GM18858 (cell line): Measurements from ENCODE around the gene LGALS14.
"Not testable (repeated sequence)": the region's sequence is repeated elsewhere in the genome, so short reads cannot be mapped to it uniquely, and the experiment has no call there.

Source experiments
- ATAC-seq: cut with Tn5 transposase; IDR thresholded peaks from one replicate; pipeline ENCODE4 v1.9.1; 2021; ENCODE audit not compliant: unreplicated experiment

The LGALS14 gene

GRCh38 chr19:39692822-39693221 lies 11.5 kb upstream of the LGALS14 start:
- ATAC-seq: no peak

- ATAC-seq: no peak
Measured at GRCh38 chr19:39695759-39696158, 8.5 kb upstream of the LGALS14 start.

GRCh38 chr19:39696387-39696786 lies 7.9 kb upstream of the LGALS14 start:
- no peak for ATAC-seq

GRCh38 chr19:39698535-39698934 lies 5.7 kb upstream of the LGALS14 start:
- no peak for ATAC-seq

- peak; percentile 53 for ATAC-seq
Measured at GRCh38 chr19:39701291-39701690, 3.0 kb upstream of the LGALS14 start.

- no peak for ATAC-seq
Measured at GRCh38 chr19:39705578-39706188, 1.4 kb downstream of the LGALS14 start.

- peak; percentile 47 for ATAC-seq
Measured at GRCh38 chr19:39708594-39708993, 4.3 kb downstream of the LGALS14 start.

GRCh38 chr19:39709026-39709872 lies 5.0 kb downstream of the LGALS14 start:
- no peak for ATAC-seq

GRCh38 chr19:39710333-39710890 lies 6.1 kb downstream of the LGALS14 start:
- no peak for ATAC-seq

- not testable (repeated sequence) for ATAC-seq
Measured at GRCh38 chr19:39720144-39720543, 15.9 kb downstream of the LGALS14 start.

GRCh38 chr19:39725995-39726394 lies 21.7 kb downstream of the LGALS14 start:
- no peak for ATAC-seq

- ATAC-seq: no peak
Measured at GRCh38 chr19:39727070-39727800, 23.0 kb downstream of the LGALS14 start.

GRCh38 chr19:39728040-39728439 lies 23.8 kb downstream of the LGALS14 start:
- ATAC-seq: no peak

- no peak for ATAC-seq
Measured at GRCh38 chr19:39729594-39729993, 25.3 kb downstream of the LGALS14 start.

GRCh38 chr19:39731685-39732084 lies 27.4 kb downstream of the LGALS14 start:
- no peak for ATAC-seq

- ATAC-seq: no peak
Measured at GRCh38 chr19:39733841-39734240, 29.6 kb downstream of the LGALS14 start.

- no peak for ATAC-seq
Measured at GRCh38 chr19:39735688-39736087, 31.4 kb downstream of the LGALS14 start.

GRCh38 chr19:39736088-39736487 lies 31.8 kb downstream of the LGALS14 start:
- ATAC-seq: no peak

GRCh38 chr19:39737351-39737750 lies 33.1 kb downstream of the LGALS14 start:
- no peak for ATAC-seq

GRCh38 chr19:39737891-39738290 lies 33.6 kb downstream of the LGALS14 start, which contains the start of gene CLC:
Gene CLC (minus strand): TSS chr19:39738029. CDS start chr19:39737952, 77 bp downstream.
- ATAC-seq: no peak

GRCh38 chr19:39738814-39739213 lies 34.5 kb downstream of the LGALS14 start:
- no peak for ATAC-seq
